Measurements from ENCODE around the gene CST7.
"Not testable (repeated sequence)": the region's sequence is repeated elsewhere in the genome, so short reads cannot be mapped to it uniquely, and the experiment has no call there.

CST7 gene, protein sequence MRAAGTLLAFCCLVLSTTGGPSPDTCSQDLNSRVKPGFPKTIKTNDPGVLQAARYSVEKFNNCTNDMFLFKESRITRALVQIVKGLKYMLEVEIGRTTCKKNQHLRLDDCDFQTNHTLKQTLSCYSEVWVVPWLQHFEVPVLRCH

DNA sequence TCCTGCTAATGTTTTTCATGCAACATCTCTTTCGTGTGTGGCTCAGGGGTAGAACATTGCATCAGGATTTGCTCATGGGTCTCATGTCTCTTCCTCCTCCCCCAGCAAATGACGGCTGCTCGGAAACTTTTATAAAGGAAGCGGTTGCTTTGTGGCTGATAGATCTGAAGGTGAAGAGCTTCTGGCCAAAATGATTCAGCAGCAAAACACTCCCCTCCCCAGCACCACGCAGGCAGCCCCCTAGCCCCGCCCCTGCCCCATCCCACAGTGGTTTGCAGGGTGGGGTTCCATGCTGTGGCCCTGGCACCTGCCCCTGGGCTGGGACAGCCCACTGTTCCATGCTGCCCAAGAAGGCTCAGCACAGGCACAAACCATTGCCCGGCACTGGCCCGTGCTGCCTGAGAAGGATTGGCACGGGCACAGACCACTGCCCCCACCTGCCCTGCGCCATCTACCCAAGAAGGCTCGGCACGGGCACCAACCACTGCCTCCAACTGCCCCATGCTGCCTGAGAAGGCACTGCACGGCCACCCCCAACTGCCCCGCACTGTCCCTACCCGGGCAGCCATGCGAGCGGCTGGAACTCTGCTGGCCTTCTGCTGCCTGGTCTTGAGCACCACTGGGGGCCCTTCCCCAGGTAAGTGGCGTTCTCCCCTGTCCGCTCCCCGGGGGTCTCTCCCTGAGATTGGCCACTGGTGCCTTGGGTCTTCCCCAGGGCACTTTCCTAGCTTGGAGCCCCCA, at the start of gene CST7:
Gene CST7 (plus strand): TSS at position 331 of the 741 bp plus-strand sequence. CDS start 237 bp downstream, at position 568.
- peak; percentile 75 to 86 for DNase-seq (ENCODE audit: low read depth in 2 of 2, low spot score in 1 of 2)

GRCh38 chr20:24906806-24907205, 42.3 kb upstream of the CST7 start:
- no peak for DNase-seq (ENCODE audit: low read depth in 2 of 2, low spot score in 1 of 2)

DNA sequence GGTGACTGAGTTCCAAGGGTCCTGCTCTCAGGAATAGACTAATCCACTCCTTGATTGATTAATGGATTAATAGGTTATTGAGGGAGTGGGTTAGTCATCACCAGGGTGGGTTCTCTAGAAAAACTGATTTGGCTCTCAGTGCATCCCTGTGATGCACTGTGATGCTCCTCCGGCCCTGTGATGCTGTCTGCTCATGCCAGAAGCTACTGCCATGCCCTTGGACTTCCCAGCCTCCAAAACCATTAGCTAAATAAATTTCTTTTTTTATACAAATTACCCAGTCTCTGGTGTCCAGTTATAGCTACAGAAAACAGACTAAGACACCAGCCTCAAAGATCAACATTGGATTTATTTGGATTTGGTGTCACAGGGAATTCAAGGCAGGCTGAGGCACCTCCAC, 40.4 kb upstream of the CST7 start:
- DNase-seq (ENCODE audit: low read depth in 2 of 2, low spot score in 1 of 2): no peak

DNA sequence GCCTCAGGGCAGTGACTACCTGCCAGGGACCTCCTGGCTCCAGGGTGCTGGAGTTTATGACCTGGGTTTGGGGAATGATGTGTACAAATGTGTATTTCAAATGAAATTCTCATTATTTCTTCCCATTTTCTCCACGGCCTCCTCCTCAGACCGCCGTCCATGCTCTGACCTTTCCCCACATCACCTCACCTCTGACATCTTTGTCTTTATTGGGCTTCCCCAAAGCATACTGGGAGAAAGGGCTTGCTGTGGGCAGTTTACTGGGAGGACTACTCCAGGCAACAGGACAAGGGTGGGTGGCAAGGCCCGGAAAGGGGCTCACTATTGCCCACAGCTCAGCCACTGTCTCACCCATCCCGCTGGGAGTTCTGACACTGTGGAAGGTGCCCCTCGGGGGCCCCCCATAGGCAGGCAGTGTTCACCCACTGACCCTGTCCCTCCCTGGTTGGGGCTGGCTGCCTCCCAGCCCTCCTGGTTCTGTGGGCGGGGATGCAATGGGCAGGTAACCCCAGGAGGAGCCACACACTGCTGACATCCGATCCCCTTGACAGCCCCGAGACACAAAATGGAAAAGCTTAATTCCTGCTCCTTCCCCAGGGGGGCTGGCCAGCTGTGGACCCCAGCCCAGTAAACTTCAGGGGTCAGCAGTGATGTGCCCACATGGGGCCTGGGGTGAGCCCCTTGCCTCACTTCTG, 39.8 kb upstream of the CST7 start:
- no peak for DNase-seq (ENCODE audit: low read depth in 2 of 2, low spot score in 1 of 2)

- DNase-seq (ENCODE audit: low read depth in 2 of 2, low spot score in 1 of 2): no peak
Observed at GRCh38 chr20:24909861-24910260, 39.2 kb upstream of the CST7 start.

DNA sequence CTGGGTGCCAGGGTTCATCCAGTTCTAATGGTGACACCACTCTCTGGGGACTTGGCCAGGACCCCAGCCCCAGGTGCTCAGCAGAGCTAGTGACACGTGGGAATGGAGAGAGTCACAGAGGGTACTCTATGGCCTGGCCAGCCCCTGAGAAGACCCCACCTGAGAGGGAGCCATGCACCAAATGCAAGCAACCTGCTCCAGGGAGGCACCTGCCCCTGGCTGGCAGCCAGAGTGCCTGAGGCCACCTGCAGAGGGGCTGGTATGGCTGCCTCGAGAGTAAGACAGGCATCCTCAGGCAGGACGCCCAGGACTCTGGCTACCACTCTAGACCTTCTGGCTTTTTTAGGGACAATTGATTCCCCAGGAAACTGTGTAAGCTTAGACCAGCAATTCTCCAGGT, 38.6 kb upstream of the CST7 start:
- no peak for DNase-seq (ENCODE audit: low read depth in 2 of 2, low spot score in 1 of 2)

- DNase-seq (ENCODE audit: low read depth in 2 of 2, low spot score in 1 of 2): no peak
Observed at GRCh38 chr20:24911461-24911860, 37.6 kb upstream of the CST7 start.

- DNase-seq (ENCODE audit: low read depth in 2 of 2, low spot score in 1 of 2): no peak
Observed at GRCh38 chr20:24912397-24913075, 36.5 kb upstream of the CST7 start.

DNA sequence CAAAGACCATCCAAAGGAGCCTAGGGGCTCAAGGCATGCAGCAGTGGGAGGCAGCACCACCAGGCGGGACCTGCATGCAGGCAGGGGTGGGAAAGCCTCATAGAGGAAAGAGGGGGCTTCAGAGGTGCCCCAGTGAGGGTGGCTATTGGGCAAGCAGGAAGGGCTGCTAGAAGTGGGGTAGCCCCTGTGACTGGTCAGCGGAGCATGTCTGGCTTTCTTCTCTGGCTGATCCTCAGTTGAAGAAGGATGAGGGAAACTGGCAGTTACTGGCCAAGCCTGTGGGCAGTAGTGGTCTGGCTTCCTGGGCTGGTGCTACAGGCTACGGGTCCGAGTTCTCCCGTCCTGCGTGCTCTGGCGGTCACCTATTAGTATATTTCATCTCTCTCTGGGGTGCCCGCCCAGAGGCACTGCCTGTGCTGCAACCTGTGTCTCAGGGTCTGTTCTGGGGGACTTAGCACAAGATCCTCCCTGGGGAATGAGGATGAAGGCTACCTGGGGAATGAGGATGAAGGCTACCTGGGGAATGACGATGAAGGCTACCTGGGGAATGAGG, 35.9 kb upstream of the CST7 start:
- no peak for DNase-seq (ENCODE audit: low read depth in 2 of 2, low spot score in 1 of 2)

- no peak for DNase-seq (ENCODE audit: low read depth in 2 of 2, low spot score in 1 of 2)
Observed at GRCh38 chr20:24914388-24915241, 34.5 kb upstream of the CST7 start.

DNA sequence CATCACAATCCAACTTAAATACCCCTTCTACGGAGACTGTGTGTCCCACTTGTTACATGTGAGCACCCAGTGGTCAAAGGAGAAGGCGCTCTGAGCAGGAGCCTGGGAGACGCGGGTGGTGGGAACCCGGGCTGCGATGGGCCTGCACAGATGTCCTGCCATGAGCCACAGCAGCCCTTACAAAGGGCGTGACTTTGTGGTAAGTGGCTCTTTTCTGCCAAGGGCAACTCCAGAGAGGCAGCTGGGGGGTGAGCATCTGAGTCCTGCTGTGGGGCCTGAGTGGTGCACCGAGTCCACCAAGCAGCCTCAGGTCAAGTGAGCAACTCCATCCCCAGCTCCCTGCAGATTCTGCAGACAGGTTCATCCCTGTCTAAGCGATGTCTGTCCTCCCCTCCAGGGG, 33.6 kb upstream of the CST7 start:
- no peak for DNase-seq (ENCODE audit: low read depth in 2 of 2, low spot score in 1 of 2)

GRCh38 chr20:24915892-24916291, 33.2 kb upstream of the CST7 start:
- no peak for DNase-seq (ENCODE audit: low read depth in 2 of 2, low spot score in 1 of 2)

DNA sequence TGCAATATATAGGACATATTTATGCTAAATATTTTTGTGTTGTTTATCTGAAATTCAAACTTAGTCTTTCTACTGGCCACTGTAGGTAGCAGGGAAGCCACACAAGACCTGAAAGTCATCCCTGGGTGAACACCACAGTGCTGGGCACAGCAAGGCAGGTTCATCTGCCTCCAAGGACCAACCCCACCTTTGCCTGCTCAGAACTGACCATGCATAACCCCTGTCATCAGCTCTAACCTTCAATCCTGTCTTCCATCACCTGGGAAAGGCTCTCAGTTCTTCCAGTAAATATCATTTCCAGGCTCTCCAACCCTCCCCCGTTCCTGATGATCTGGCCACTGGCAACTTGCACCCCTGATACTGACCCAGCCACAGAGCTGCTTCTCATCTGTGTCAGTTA, 32.7 kb upstream of the CST7 start:
- no peak for DNase-seq (ENCODE audit: low read depth in 2 of 2, low spot score in 1 of 2)

GRCh38 chr20:24917056-24917455, 32.0 kb upstream of the CST7 start:
- DNase-seq (ENCODE audit: low read depth in 2 of 2, low spot score in 1 of 2): no peak

DNA sequence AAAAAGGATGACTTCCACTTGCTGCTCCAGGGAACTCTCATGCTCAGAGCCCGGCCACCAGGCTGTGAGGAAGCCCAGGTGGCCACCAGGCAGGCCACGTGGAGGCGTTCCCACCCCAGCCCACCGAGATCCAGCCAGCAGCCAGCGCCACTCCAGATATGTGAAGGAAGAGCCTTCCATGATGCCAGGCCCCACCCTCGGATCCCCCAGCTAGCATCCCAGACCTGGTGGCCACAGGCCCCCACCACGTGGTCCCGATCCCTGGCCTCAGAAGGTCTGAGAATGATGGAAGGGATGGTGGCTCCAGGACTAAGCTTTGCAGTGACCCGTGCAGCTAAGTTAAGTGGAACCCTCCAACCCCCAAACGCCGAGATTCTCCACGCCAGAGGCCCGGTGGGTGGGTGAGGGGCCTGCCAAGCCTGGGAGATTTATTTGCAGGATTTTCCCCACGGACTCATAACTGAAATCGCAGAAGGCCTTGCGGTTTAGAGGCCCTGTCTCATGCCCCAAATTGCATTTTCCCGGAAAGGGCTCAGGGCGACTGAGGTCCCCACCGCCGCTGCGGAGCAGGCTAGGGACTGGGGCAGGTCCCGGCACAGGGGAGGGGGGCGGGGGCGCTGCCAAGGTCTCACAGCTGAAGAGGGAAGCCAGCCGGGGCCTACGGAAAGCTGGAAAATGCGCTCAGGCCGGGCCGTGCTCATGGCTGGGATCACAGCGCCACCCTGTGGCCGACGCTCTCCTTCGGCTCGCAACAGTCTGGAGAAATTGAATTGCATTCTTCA, 31.1 kb upstream of the CST7 start:
- DNase-seq (ENCODE audit: low read depth in 2 of 2, low spot score in 1 of 2): peak in 1 of 2 donors; percentile 14

DNA sequence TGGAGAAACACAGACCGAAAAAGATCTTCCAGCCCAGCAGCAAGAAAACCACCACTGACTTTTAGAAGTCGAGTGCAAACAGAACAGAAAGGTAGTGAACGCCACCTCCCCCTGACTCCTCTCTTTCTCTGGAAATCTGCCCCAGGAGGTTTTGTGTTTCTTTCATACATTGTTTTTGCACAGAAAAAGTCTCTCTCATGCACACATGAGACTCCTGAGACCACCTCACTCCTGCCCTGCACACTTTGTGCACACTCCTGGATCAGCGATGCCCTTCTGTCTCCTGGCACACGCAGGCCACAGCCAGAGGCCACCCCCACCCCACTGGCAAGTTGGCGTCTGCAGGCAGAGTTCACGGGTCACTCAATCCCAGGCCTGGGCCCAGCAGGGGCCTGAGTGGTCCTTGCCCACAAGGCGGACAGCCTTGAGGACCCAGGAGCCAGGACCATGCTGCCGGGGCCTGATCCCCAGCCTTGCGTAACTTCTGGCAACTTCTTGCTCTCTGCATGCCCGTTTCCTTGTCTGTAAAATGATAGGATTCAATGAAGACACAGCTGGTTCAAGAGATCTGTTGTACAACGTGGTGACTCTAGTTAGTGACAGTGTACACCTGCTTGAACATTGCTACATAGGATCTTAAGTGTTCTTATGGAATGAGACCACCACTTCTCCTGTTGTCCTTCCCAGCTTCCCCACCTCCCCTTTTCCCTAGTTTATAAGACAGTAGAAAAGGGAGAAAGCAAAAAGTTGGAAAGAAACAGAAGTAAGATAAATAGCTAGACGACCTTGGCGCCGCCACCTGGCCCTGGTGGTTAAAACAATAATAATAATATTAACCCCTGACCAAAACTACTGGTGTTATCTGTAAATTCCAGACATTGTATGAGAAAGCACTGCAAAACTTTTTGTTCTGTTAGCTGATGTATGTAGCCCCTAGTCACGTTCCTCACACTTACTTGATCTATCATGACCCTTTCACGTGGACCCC, 30.2 kb upstream of the CST7 start:
- no peak for DNase-seq (ENCODE audit: low read depth in 2 of 2, low spot score in 1 of 2)

GRCh38 chr20:24919665-24920064, 29.4 kb upstream of the CST7 start:
- DNase-seq (ENCODE audit: low read depth in 2 of 2, low spot score in 1 of 2): not testable (repeated sequence)

DNA sequence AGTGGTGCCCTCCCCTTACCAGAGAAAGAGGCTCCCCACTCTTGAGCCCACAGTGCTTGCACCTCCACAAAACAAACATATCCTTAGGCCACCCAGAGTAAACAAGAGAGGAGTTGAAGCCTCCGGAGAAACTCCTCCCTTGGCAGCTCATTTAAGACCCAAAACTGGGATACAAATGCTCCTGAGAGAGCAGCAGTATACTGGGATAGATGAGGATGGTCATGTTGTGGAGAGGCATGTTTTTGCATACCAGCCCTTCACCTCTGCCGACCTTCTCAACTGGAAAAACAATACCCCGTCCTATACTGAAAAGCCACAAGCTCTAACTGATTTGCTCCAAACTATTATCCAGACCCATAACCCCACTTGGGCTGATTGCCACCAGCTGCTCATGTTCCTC, 28.4 kb upstream of the CST7 start:
- DNase-seq (ENCODE audit: low read depth in 2 of 2, low spot score in 1 of 2): not testable (repeated sequence)

GRCh38 chr20:24929259-24929658, 19.8 kb upstream of the CST7 start:
- not testable (repeated sequence) for DNase-seq (ENCODE audit: low read depth in 2 of 2, low spot score in 1 of 2)
